Brain pericyte (primary cell): Measurements from ENCODE around the gene TTC3.
"Not testable (repeated sequence)": the region's sequence is repeated elsewhere in the genome, so short reads cannot be mapped to it uniquely, and the experiment has no call there.

Experiments
- DNase-seq: peaks from one replicate; pipeline ENCODE4 v3.0.0-alpha.2; 2012; ENCODE audit warnings: low read depth, low spot score

The TTC3 gene

DNA sequence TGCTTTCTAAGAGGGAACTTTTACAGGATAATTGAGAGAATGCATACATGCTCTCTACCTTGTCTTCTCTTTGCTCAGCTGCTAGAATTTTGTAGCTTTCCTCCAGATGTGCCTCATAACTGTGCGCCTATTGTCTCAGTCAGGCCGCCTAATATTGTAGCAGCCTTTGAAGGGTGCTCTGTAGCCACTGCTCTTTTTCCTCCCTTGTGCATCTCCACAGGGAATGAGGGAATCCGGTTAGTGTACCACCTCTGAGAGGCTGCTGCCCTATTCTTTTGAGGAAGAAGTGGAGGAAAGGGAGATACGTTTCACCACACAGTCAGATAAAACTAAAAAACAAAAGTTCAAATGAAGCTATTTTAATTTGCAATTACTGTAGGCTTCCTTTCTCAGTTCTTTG is 22.8 kb downstream of the TTC3 start:
- no peak for DNase-seq

DNA sequence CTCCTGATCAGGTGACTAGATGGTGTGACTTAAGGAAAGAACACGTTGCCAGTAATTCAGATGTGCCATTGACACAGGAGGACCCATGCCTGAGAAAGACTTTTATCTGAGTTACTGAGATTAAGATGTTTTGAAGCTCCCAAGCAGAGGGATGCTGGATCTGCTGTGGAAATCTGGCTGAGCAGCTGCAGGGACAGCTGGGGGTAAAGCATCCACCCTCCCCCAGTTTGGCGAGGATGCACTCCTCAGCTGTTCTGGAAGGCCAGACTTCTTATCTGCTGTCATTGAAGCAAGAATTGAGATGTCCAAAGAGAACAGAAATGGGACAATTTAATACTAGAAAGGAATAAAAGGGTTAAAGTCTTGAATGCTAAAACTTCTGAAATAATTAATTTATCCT is 25.7 kb downstream of the TTC3 start:
- DNase-seq, result no peak

GRCh38 chr21:37100316-37100715 is 27.3 kb downstream of the TTC3 start:
- DNase-seq, result no peak

DNA sequence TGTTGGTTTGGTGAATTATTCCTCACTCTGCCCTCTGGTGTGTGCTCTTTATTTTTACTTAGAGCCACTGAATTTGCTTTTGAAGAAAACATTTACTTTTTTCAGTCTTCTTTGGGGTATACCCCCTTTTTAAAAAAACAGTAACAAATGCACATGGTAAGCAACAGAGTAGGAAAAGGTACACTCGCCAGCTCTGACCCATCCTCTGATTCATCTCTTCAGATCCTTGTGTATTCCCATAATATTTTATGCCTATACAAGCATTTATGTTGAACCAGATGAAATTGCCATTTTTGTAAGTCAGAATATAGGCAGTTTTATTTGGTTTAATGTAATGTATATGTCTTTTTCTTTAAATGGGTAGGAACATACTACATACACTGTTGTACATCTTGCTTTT is 28.3 kb downstream of the TTC3 start:
- DNase-seq, result no peak

DNA sequence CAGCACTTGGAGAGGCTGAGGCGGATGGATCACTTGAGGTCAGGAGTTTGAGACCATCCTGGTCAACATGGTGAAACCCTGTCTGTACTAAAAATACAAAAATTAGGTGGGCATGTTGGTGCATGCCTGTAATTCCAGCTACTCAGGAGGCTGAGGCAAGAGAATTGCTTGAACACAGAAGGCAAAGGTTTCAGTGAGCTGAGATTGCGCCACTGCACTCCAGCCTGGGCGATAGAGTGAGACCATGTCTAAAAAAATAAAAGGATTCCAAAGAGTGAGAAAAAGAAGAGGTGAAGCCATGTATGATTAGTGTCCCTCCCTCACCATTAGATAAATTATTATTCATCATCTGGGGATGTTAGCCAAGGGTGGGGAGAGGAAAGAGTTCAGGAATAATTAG is 29.7 kb downstream of the TTC3 start:
- DNase-seq, result not testable (repeated sequence)

- no peak for DNase-seq
Observed at GRCh38 chr21:37106998-37107397, 33.9 kb downstream of the TTC3 start.

GRCh38 chr21:37111029-37111428 is 38.0 kb downstream of the TTC3 start:
- DNase-seq, result not testable (repeated sequence)

DNA sequence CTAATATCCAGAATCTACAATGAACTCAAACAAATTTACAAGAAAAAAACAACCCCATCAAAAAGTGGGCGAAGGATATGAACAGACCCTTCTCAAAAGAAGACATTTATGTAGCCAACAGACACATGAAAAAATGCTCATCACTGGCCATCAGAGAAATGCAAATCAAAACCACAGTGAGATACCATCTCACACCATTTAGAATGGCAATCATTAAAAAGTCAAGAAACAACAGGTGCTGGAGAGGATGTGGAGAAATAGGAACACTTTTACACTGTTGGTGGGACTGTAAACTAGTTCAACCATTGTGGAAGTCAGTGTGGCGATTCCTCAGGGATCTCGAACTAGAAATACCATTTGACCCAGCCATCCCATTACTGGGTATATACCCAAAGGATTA is 41.2 kb downstream of the TTC3 start:
- DNase-seq, result not testable (repeated sequence)

- DNase-seq, result not testable (repeated sequence)
Observed at GRCh38 chr21:37116459-37116858, 43.4 kb downstream of the TTC3 start.

DNA sequence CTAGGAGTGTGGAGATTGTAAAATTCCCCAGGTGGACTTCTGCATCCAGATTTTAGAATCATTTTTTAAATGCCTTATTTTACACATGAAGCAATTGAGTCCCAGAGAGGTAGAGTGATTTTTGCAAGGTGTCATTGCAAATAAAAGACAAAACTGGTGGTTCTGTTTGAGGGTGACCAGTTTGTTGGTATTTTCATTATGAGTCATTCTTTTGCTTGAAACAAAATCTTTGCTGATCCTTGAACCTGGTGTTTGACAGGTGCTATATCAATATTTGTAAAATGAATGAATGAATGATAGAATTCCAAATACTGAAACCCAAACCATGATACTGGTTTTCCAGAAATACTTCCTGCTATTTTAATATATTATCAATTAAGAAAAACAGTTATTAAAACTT is 44.1 kb downstream of the TTC3 start:
- DNase-seq, result no peak

DNA sequence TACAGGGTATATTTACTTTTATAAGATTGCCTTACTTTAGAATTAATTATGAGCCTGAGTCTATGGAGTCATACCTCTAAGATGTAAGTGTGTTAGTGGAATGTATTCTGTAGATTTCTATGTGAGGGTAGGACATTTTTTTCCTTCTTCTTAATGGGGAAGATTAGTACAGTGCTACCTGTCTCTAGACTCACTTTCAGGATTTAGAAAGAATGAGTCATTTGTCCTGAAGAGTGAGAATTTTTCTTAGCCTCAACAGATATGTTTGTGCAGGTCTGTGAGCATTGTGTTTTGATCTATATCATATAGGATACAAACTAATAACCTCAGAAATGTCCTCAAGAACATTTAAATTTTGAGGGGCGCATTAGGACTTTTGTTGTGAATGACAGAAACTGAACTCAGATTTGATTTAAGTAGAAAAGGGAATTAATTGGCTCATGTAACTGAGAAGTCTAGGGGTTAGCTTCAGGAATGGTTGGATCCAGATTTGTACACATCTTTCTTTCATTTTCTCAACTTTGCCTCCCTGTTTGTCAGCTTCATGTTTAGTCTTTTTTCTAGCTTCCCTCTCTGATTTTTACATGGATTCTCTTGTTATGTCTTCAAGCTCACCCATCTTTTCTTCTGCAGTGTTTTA is 45.3 kb downstream of the TTC3 start:
- no peak for DNase-seq

DNA sequence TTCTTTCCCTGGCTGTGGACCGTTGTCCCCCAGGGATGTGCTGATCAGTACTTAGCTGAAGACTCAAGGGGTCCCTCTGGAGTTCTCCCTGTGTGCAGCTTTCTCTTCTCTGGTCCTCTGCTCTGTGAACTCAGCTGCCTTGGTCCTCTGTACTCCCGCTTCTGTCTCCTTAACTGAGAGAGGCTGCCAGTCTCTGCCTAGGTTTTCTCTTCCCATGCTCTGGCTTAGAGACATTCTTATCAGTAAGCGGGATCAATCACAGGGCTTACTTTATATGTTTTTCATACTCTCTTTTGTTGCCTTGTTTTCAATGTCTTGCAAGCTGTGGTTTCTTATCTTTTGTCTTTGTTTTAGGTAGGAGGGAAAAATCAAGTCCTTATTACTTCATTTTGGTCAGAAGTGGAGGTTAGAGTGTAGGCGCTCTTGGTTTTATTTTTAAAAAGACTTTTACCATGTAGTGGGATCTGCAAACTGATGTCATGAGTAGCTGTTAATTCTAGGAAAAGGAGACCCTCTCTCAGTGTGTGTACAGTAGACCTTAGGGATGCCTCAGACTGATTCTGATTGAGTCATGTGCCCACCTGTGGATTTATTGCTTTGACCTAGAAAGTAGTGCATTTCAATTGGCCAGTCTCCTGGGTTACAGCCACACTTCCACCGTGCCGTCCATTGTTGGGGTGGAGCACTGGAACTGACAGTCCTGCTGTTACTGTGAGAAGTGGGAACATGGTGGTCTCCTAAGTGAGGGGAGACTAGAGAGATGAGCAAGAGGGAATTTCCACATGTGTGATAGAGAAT is 46.6 kb downstream of the TTC3 start:
- DNase-seq, result no peak

DNA sequence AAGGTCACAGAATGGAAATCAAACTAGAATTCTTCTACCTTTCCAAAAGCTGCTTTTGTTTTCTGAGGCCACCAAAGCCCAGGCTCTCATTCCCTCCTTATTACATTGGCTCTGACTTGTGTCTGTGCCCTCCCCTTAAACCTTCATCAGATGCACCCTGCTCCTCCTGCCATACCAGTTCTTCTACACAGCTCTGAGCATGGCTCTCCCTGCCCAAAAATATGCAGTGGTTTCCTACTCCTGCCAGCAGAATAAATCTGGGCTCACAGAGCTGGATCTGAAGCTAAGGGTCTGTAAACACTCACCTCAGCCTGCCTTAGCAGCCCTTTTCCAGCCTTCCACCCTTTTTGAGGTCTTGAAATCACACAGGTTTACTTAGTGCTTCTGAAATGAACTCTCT is 55.0 kb downstream of the TTC3 start:
- no peak for DNase-seq

GRCh38 chr21:37130971-37131370 is 57.9 kb downstream of the TTC3 start:
- DNase-seq, result no peak

GRCh38 chr21:37136261-37136660 is 63.2 kb downstream of the TTC3 start:
- no peak for DNase-seq

DNA sequence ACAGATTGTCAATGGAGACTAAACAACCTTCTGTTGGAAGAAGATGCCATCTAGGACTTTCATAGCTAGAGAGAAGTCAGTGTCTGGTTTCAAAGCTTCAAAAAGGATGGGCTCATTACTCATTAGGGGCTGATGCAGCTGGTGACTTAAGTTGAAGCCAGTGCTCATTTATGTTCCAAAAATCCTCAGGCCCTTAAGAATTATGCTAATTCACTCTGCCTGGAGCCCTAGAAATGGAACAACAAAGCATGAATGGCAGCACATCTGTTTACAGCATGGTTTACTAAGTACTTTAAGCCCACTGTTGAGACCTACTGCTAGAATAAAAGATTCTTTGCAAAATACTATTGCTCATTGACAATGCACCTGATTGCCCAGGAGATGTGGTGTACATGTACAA is 63.7 kb downstream of the TTC3 start:
- no peak for DNase-seq

DNA sequence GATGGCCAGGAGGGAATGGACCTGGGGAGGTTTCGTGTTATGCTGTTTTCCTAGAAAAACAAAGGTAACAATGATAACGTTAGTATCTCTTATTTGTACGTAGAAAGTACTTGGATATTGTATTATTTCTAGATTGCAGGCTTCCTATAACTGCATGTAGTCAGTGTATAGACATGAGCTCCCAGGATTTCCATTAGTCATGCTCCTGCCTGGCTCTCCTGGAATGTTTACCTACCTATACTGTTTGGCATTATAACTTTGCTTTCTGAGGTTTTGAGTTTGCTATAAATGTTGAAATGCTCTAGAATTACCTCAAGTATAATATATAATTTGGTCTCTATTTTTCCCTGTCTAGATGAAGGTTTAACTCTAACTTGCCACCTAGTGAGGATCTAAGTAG is 66.1 kb downstream of the TTC3 start:
- no peak for DNase-seq

DNA sequence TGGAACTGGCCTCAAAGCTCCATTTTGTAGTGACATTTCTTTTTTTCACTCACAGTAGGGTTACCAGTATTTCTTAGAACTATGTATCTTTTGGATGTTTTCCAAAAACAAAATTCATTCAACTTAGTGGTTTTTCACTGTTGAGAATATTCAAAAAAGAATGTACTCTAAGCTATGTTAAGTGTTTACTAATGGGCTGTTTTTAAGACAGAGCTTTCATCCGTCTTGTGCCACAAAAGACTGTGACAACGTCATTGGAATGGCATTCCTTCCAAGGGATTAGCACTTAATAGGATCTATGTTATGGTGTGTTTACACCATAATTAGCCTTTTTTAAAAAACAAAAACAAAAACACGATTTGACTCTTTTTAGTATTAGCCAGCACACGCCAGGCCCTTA is 66.8 kb downstream of the TTC3 start:
- DNase-seq, result peak; percentile 13

GRCh38 chr21:37143392-37143791 is 70.3 kb downstream of the TTC3 start:
- not testable (repeated sequence) for DNase-seq

GRCh38 chr21:37145635-37146111 is 72.6 kb downstream of the TTC3 start:
- peak; percentile 16 for DNase-seq

- DNase-seq, result no peak
Observed at GRCh38 chr21:37146320-37147235, 73.5 kb downstream of the TTC3 start.

DNA sequence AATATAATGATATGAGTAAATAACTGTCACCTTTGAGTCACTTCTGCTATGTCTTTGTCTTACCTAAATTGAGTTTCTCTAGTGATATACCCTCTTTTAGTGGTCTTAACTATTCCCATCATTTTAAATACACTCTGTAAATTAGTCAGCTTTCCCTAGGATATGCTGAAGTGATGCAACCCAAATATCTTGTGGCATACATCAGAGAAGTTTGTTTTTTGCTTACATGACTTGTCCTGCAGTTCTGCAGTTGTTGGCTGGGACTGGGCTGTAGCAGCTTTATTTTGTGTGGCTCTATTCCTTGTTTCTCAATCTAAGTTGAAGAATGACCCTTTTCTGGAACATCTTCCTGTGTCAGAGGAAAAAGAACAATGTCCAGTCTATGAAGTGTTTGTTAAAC is 76.4 kb downstream of the TTC3 start:
- no peak for DNase-seq
